ENCODE measurements around the gene CACNB2.

DNA sequence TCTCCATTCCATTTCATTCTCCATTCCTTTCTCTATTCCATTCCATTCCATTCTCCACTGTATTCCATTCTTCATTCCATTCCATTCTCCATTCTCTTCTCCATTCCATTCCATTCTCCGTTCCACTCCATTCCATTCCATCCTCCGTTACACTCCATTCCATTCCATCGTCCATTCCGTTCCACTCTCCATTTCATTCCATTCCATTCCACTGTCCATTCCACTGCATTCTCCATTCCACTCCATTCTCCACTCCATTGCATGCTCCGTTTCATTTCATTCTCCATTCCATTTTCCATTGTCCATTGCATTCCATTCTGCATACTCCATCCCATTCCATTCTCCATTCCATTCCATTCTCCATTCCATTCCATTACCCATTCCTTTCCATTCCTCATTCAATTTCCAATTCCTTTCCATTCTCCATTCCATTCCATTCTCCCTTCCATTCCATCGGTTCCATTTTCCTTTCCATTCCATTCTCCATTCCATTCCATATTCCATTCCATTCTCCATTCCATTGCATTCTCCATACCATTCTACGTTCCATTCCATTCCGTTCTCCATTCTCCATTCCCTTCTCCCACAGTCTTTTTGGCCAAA, 432.8 kb downstream of the CACNB2 start:
- TF ChIP-seq CTCF (IDR thresholded peaks at IDR 0.05; ENCODE audit: low read depth, low read length), result no peak
- no peak for TF ChIP-seq POLR2A (IDR thresholded peaks at IDR 0.05; ENCODE audit: extremely low read depth, insufficient read length)
- TF ChIP-seq, protein P1, sequence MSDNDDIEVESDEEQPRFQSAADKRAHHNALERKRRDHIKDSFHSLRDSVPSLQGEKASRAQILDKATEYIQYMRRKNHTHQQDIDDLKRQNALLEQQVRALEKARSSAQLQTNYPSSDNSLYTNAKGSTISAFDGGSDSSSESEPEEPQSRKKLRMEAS (IDR thresholded peaks at IDR 0.05; ENCODE audit: low read depth, low read length), result no peak
- no peak for TF ChIP-seq MYC (IDR thresholded peaks at IDR 0.05; ENCODE audit: low read depth, low read length)

All from NB4 (cell line).